NAMALWA (cell line): ENCODE measurements around the gene STK10.

Source experiments
- DNase-seq: peaks from one replicate; pipeline ENCODE4 v3.0.0-alpha.2; 2015; ENCODE audit warnings: low spot score

The STK10 gene

DNA sequence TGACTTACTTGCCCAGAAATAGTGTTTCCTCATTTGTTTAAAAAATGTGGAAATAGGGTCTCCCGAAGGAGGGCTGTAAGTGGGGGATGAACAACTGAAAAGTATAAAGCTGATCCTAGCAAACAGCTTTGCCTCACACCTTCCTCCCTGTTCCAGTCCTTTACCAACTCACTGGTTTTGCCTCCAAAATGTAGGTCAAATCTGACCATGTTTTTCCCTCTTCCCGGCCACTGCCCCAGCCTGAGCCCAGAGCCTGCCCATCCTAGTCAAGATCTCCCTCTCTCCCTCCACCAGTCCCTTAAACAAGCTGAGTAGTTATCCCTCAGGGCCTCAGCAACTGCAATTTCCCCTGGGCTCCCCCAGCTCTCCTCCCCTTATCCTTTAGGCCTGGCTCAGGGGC is 99.2 kb downstream of the STK10 start:
- DNase-seq: no peak

GRCh38 chr5:172086194-172086975 is 101.6 kb downstream of the STK10 start:
- DNase-seq: no peak

GRCh38 chr5:172085738-172086137 is 102.3 kb downstream of the STK10 start:
- DNase-seq: no peak

- no peak for DNase-seq
These were observed 105.8 kb downstream of the STK10 start for GRCh38 chr5:172082180-172082579.

DNA sequence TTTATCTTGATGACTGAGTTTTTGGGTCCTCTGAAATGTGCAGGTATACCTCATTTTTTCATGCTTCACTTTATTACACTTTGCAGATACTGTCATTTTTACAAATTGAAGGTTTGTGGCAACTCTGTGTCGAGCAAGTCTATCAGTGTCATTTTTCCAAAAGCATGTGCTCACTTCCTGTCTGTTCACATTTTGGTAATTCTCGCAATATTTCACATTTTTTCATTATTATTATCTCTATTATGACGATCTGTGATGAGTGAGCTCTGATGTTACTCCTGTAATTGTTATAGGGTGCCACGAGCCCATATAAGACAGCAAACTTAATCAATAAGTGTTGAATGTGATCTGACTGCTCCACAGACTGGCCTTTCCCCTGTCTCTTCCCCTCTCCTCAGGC is 108.1 kb downstream of the STK10 start:
- DNase-seq: no peak

DNA sequence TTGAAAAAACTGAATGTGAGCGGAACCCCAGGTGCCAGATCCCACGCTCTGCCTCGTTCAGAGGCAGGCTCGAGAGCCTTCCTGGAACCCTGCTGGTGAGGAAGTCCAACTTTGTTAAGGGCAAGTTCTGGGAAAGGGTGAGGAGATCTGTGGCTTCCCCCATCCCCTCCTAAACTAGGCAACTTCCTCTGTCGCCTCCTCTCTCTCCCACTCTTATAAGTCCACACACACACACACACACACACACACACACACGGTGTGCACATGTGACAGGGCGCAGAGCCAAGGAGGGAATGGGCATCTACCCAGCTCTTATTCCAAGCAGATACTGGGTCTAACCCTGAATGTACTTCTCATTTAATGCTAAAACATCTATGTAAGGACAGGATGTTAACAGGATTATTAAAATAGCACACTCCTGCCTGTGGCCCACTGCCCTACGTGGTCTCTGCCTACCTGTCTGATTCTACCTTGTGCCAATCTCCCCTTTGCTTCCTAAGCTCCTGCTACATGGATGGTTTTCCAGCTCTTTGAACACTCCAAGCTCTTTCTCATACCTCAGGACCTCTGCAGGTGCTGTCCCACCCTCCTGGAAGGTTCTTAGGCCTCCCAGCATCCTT is 109.2 kb downstream of the STK10 start:
- DNase-seq: no peak

DNA sequence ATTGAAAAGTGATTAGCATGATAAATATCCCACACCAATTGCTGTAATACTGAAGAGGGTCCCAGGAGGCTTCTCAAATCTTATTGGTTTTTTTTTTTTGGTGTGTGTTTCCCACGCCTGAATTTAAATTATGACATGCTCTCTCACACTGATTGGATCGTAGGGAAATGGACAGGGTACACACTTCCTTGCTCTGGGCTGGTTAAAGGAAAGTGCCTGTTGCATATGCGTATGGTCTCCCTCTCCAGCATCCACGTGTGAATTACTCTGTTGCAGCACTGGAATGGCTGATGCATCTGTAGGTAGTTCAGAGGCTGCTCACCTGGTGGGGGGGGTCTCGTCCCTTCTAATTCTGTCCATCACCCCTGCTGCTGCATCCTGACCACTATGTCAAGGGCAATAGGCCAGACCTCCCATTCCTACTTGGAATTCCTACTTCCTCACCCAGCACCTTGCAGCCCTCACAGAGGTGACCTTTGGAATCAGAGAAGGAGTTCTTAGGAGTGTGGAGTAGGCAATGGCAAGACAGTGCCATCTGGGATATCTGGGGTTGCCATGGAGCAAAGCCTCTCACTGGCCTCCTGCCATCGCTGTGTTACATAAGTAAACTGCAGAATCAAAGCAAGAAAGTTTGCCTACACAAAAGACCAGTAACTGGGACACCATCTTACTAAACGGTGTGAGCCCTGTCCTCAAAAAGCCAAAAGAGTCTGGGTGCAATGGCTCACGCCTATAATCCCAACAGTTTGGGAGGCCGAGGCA is 110.2 kb downstream of the STK10 start:
- no peak for DNase-seq

DNA sequence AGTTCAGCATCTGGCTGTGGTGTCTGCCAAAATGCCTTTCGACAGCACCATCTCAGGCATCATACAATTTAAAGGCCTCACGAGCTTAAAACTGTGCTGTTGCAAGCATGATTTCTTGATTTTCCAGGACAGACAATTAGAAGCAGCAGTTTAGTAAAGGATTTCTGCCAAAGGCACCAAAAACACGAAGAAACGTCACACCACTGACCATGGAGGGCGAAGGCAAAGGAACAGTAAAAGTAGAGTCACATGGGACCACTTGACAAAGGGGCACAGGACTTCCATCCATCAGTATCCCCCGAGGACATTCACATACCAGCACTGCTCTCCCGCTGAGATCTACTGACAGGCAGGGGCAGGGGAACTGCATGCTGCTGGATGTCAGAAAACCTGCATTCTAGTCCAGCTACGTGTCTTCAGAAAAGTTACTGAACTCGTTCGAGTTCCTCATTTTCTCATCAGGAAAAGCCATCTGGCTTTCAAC is 111.2 kb downstream of the STK10 start:
- DNase-seq: no peak

- DNase-seq: no peak
These were observed 112.4 kb downstream of the STK10 start for GRCh38 chr5:172075656-172076055.

DNA sequence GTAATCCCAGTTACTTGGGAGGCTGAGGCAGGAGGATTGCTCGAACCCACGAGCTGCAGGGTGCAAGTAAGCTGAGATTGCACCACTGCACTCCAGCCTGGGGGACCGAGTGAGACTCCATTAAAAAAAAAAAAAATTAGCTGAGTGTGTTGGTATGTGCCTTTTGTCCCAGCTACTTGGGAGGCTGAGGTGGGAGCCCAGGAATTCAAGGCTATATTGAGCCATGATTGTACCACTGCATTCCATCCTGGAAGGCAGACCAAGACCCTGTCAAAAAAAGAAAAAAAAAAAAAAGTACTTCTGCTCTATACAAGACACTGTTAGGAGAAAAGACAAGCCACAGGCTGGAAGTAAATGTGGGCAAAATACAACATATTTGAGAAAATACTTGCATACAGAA is 113.1 kb downstream of the STK10 start:
- DNase-seq: no peak

- no peak for DNase-seq
These were observed 116.6 kb downstream of the STK10 start for GRCh38 chr5:172071309-172071875.

DNA sequence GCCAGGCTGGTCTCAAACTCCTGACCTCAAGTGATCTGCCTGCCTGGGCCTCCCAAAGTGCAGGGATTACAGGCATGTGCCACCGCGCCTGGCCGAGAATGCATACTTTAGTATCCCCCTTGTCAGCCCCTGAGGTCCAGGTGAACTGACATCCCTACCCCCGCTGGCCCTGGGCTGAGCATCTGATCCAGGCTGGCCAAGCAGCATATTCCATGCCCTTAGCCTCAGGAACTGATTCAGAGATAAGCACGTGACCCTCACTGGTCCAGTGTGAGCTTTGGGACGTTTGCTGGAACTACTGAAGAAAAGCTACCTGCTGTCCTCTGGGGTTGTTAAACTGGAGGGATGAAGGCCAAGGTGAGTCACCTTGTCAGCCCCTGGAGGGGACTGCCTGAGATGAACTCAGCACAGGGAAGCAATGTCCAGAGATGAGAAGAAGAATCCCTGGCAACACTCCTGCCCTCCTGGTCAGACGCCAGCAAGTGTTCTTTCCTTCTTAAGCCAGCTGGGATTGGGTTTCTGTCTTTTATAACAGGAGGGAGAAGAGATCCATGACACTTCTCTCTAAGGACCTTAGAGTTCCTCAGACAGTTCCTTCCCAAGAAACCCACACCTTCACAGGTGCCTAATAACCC is 122.5 kb downstream of the STK10 start:
- no peak for DNase-seq

GRCh38 chr5:172064766-172065165 is 123.3 kb downstream of the STK10 start:
- DNase-seq: no peak

DNA sequence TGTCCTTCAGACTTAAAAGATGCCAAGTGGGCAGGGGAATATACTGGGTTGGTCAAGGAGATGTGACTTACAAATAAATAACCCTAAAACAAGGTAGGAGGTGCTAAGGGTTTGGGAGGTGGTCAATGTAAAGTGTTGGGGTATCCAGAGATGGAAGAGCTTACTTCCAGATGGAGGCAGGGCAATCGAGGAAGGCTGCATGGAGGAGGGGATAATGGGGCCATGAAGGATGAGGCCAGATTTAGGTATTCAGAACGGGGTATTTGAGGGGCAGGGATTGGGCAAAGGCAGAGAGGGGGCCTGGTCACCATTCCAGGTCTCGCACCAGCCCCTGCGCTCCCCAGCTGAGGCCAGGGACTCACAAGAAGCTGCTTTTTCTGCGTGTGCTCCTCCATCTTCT is 123.7 kb downstream of the STK10 start:
- DNase-seq: no peak

GRCh38 chr5:172063463-172064235 is 124.4 kb downstream of the STK10 start:
- no peak for DNase-seq

GRCh38 chr5:172059661-172060100 is 128.3 kb downstream of the STK10 start:
- DNase-seq: peak; percentile 56

- DNase-seq: no peak
These were observed 129.9 kb downstream of the STK10 start for GRCh38 chr5:172058088-172058487.

- DNase-seq: no peak
These were observed 132.0 kb downstream of the STK10 start for GRCh38 chr5:172055996-172056395.

DNA sequence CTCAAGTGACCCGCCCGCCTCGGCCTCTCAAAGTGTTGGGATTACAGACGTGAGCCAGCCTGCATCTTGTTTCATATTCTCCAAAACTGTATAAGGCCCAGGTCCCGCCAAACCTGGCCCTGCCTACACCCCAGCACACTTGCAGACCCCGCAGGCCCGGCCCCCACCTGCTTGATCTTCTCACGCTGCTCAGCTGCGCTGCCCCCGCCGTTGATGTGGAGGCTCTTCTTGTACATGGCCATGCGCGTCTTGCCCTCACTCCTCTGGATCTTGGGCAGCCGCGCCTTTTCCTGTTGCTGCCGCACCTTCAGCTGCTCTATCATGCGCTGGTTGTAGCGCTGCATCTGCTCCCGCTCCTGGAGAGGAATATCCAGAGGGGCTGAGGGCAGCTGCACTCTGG is 132.6 kb downstream of the STK10 start:
- no peak for DNase-seq

DNA sequence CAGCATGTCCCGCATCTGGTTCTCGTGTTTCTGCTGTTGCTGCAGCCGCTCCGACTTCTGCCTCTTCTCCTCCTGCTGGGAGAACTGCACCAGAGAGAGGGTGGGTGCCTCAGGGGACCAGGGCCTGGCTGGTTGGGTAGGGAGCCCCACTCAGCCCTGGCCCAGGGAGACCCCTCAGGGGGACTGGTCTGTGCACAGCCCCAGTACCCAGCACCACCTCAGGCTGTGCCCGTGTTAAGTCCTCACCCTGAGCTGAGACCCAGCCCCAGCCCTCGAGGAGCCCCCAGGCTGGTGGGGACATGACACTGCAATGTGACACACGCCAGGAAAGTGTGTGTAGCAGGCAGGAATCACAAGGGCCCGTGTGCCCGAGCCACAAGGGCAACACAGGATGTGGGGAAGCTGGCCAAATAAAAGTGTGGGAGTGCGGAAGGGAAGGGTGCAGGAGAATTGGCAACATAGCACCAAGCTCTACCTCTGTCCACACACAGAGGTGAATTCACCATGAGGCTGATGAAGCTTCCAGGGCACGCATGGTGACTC is 133.3 kb downstream of the STK10 start:
- DNase-seq: no peak
